Astrocyte (in vitro differentiated cells and primary cell): Measurements from ENCODE around the gene PRDM2. TPM values are rescaled to one million over a fixed set of nuclear protein-coding genes. Genes with fewer than 3 reads are reported as not detected.

Experiments used
- DNase-seq: peaks from one replicate; pipeline ENCODE4 v3.0.0-alpha.2; 2010; ENCODE audit warnings: low read depth
- FAIRE-seq: peaks from 2 replicates; lab custom pipeline; 2011; peaks lifted over from hg19 to GRCh38; lab: Jason Lieb, UNC
- H2AFZ ChIP-seq: 2 replicates; pipeline ENCODE4 v1.6.0; 2012; ENCODE audit warnings: low read depth, low read length, inconsistent platforms
- H3K27ac ChIP-seq: 2 replicates; pipeline ENCODE4 v1.5.1; 2011; ENCODE audit warnings: low read depth, low read length, inconsistent platforms
- H3K27me3 ChIP-seq: 2 replicates; pipeline ENCODE4 v1.6.0; 2011; ENCODE audit warnings: low read length, inconsistent platforms; ENCODE audit not compliant: insufficient read depth
- H3K36me3 ChIP-seq: 2 replicates; pipeline ENCODE4 v1.5.1; 2011; ENCODE audit warnings: low read length, inconsistent platforms; ENCODE audit not compliant: insufficient read depth
- H3K4me1 ChIP-seq: 2 replicates; pipeline ENCODE4 v1.5.1; 2011; ENCODE audit warnings: low read length, inconsistent platforms; ENCODE audit not compliant: insufficient read depth
- H3K4me2 ChIP-seq: 2 replicates; pipeline ENCODE4 v1.6.0; 2012; ENCODE audit warnings: low read length, inconsistent platforms
- H3K4me3 ChIP-seq: 2 replicates; pipeline ENCODE4 v1.5.1; 2011; ENCODE audit warnings: low read depth, mild to moderate bottlenecking, low read length, inconsistent platforms; ENCODE audit not compliant: insufficient read depth
- H3K79me2 ChIP-seq: 2 replicates; pipeline ENCODE4 v1.6.0; 2012; ENCODE audit warnings: mild to moderate bottlenecking, low read length, inconsistent platforms; ENCODE audit not compliant: insufficient read depth
- H3K9ac ChIP-seq: 2 replicates; pipeline ENCODE4 v1.6.0; 2012; ENCODE audit warnings: mild to moderate bottlenecking, low read length, inconsistent platforms
- H3K9me3 ChIP-seq: 2 replicates; pipeline ENCODE4 v1.5.1; 2012; ENCODE audit warnings: low read depth, mild to moderate bottlenecking, low read length, inconsistent platforms; ENCODE audit not compliant: insufficient read depth
- H4K20me1 ChIP-seq: 2 replicates; pipeline ENCODE4 v1.6.0; 2012; ENCODE audit warnings: low read length, inconsistent platforms; ENCODE audit not compliant: insufficient read depth
- H3K27ac Mint-ChIP-seq: one replicate; pipeline ENCODE4 v1.8.0; 2021; ENCODE audit warnings: mild to moderate bottlenecking, mixed read lengths; ENCODE audit not compliant: unreplicated experiment
- H3K27me3 Mint-ChIP-seq: one replicate; pipeline ENCODE4 v1.8.0; 2021; ENCODE audit warnings: low read depth, mixed read lengths; ENCODE audit not compliant: unreplicated experiment
- H3K36me3 Mint-ChIP-seq: one replicate; pipeline ENCODE4 v1.8.0; 2021; ENCODE audit warnings: low read depth, mixed read lengths; ENCODE audit not compliant: unreplicated experiment
- H3K4me1 Mint-ChIP-seq: one replicate; pipeline ENCODE4 v1.8.0; 2021; ENCODE audit warnings: low read depth, mixed read lengths; ENCODE audit not compliant: unreplicated experiment
- H3K4me3 Mint-ChIP-seq: one replicate; pipeline ENCODE4 v1.8.0; 2021; ENCODE audit warnings: mild to moderate bottlenecking, moderate library complexity, mixed read lengths; ENCODE audit not compliant: unreplicated experiment
- H3K9me3 Mint-ChIP-seq: one replicate; pipeline ENCODE4 v1.8.0; 2021; ENCODE audit warnings: mild to moderate bottlenecking, mixed read lengths; ENCODE audit not compliant: unreplicated experiment
- CTCF ChIP-seq: IDR thresholded peaks from 2 replicates; pipeline ENCODE4 v1.5.1; 2011; ENCODE audit warnings: low read depth, mild to moderate bottlenecking, inconsistent platforms, low read length, moderate library complexity; ENCODE audit not compliant: insufficient read depth
- EZH2 ChIP-seq: IDR thresholded peaks from 2 replicates; pipeline ENCODE4 v1.6.1; 2012; ENCODE audit warnings: mild to moderate bottlenecking, low read length, inconsistent platforms; ENCODE audit not compliant: insufficient read depth
- total RNA-seq: library from RNA; stranded (reverse); gene quantifications from 2 replicates; pipeline ENCODE4 v1.2.1, GENCODE V29; 2021

The PRDM2 gene
- total RNA-seq, 1 donor from 2014 or later, result 49.0 TPM

GRCh38 chr1:13832100-13832499 lies 132.1 kb downstream of the PRDM2 start:
- Histone ChIP-seq H3K9ac (no peak overlapping the region), H3K4me3 (no peak overlapping the region), H3K79me2 (no peaks in the 10 kb centered on the region), H3K27ac (no peak overlapping the region), H3K27me3 (no peaks in the 10 kb centered on the region), H4K20me1 (no peaks in the 10 kb centered on the region), H2AFZ (no peak overlapping the region), H3K4me1 (no peaks in the 10 kb centered on the region), H3K9me3 (no peaks in the 10 kb centered on the region), H3K4me2 (no peak overlapping the region), H3K36me3 (no peaks in the 10 kb centered on the region)
- Mint-ChIP-seq H3K27ac (no peak overlapping the region), H3K27me3 (peaks cover 46% of the 10 kb centered on the region), H3K9me3 (no peaks in the 10 kb centered on the region), H3K4me3 (no peak overlapping the region), H3K4me1 (no peaks in the 10 kb centered on the region), H3K36me3 (no peaks in the 10 kb centered on the region)
- DNase-seq, result no peak
- FAIRE-seq, result no peak
- TF ChIP-seq CTCF (no peak), EZH2 (no peak)

- H3K4me1 Mint-ChIP-seq, result no peaks in the 10 kb centered on the region
- DNase-seq (no peak), FAIRE-seq (no peak)
- H3K4me3 Mint-ChIP-seq, result no peak overlapping the region
- no peak overlapping the region for H3K4me3 ChIP-seq
- H3K4me1 ChIP-seq, result no peaks in the 10 kb centered on the region
- no peak overlapping the region for H3K9ac ChIP-seq
- no peaks in the 10 kb centered on the region for H3K9me3 ChIP-seq
- H3K27me3 ChIP-seq, result no peaks in the 10 kb centered on the region
- no peak overlapping the region for H2AFZ ChIP-seq
- no peaks in the 10 kb centered on the region for H4K20me1 ChIP-seq
- no peak overlapping the region for H3K4me2 ChIP-seq
- H3K9me3 Mint-ChIP-seq, result no peaks in the 10 kb centered on the region
- TF ChIP-seq EZH2 (no peak), CTCF (no peak)
- H3K27me3 Mint-ChIP-seq, result peaks cover 42% of the 10 kb centered on the region
- no peaks in the 10 kb centered on the region for H3K36me3 Mint-ChIP-seq
- H3K27ac Mint-ChIP-seq, result no peak overlapping the region
- no peaks in the 10 kb centered on the region for H3K36me3 ChIP-seq
- no peaks in the 10 kb centered on the region for H3K79me2 ChIP-seq
- no peak overlapping the region for H3K27ac ChIP-seq
Measured at GRCh38 chr1:13832536-13832935, 132.5 kb downstream of the PRDM2 start.

GRCh38 chr1:13836136-13836535 lies 136.1 kb downstream of the PRDM2 start:
- no peaks in the 10 kb centered on the region for H3K9me3 Mint-ChIP-seq
- no peaks in the 10 kb centered on the region for H3K79me2 ChIP-seq
- H3K4me1 Mint-ChIP-seq, result no peaks in the 10 kb centered on the region
- H3K9me3 ChIP-seq, result no peaks in the 10 kb centered on the region
- no peak overlapping the region for H3K4me3 Mint-ChIP-seq
- H3K27me3 ChIP-seq, result no peaks in the 10 kb centered on the region
- no peaks in the 10 kb centered on the region for H4K20me1 ChIP-seq
- peaks cover 31% of the 10 kb centered on the region for H3K27me3 Mint-ChIP-seq
- no peak overlapping the region for H3K4me3 ChIP-seq
- H3K36me3 ChIP-seq, result no peaks in the 10 kb centered on the region
- no peak for DNase-seq
- no peak overlapping the region for H3K9ac ChIP-seq
- H3K36me3 Mint-ChIP-seq, result no peaks in the 10 kb centered on the region
- no peak overlapping the region for H2AFZ ChIP-seq
- no peak for FAIRE-seq
- H3K27ac Mint-ChIP-seq, result no peak overlapping the region
- no peaks in the 10 kb centered on the region for H3K4me1 ChIP-seq
- H3K4me2 ChIP-seq, result no peak overlapping the region
- no peak for TF ChIP-seq CTCF
- no peak for TF ChIP-seq EZH2
- H3K27ac ChIP-seq, result no peak overlapping the region
